ENCODE measurements around the gene SLC5A8. TPM values are rescaled to one million over a fixed set of nuclear protein-coding genes. Genes with fewer than 3 reads are reported as not detected.

Gene SLC5A8
- total RNA-seq, 1 experiment from 2014 or later = not detected

- Histone ChIP-seq H3K9ac (ENCODE audit: low read length) (no peak overlapping the region), H3K4me1 (ENCODE audit: insufficient read depth, low read length) (no peaks in the 10 kb centered on the region), H4K20me1 (ENCODE audit: low read length) (no peaks in the 10 kb centered on the region), H3K4me2 (ENCODE audit: low read length) (no peak overlapping the region), H3K27me3 (ENCODE audit: low read length) (peaks cover 38% of the 10 kb centered on the region), H3K36me3 (ENCODE audit: low read depth, low read length) (no peaks in the 10 kb centered on the region), H3K4me3 (ENCODE audit: low read length) (no peak overlapping the region), H3K9me3 (ENCODE audit: low read length) (no peaks in the 10 kb centered on the region), H3K9me2 (replicated peaks; ENCODE audit: low read length) (no peaks in the 10 kb centered on the region), H3K79me2 (ENCODE audit: low read length) (no peaks in the 10 kb centered on the region), H3F3A (ENCODE audit: low read length, unreplicated experiment) (no peaks in the 10 kb centered on the region), H3K27ac (ENCODE audit: low read length) (no peak overlapping the region), H2AFZ (ENCODE audit: low read length) (no peak overlapping the region)
- no TSS peak for BruUV-seq (replicated peaks)
- TF ChIP-seq EZH2 (IDR thresholded peaks at IDR 0.05; ENCODE audit: low read length, unreplicated experiment) (no peak), EZH2phosphoT487 (IDR thresholded peaks at IDR 0.05; ENCODE audit: borderline replicate concordance, low read length) (no peak)
- TF ChIP-seq, protein P1, sequence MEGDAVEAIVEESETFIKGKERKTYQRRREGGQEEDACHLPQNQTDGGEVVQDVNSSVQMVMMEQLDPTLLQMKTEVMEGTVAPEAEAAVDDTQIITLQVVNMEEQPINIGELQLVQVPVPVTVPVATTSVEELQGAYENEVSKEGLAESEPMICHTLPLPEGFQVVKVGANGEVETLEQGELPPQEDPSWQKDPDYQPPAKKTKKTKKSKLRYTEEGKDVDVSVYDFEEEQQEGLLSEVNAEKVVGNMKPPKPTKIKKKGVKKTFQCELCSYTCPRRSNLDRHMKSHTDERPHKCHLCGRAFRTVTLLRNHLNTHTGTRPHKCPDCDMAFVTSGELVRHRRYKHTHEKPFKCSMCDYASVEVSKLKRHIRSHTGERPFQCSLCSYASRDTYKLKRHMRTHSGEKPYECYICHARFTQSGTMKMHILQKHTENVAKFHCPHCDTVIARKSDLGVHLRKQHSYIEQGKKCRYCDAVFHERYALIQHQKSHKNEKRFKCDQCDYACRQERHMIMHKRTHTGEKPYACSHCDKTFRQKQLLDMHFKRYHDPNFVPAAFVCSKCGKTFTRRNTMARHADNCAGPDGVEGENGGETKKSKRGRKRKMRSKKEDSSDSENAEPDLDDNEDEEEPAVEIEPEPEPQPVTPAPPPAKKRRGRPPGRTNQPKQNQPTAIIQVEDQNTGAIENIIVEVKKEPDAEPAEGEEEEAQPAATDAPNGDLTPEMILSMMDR (conservative IDR thresholded peaks at IDR 0.05; ENCODE audit: low read depth, low read length) = no peak
- ATAC-seq (no peak), DNase-seq (no peak)
- intact Hi-C loops (cut with micrococcal nuclease) = no loop called here
- CTCF ChIA-PET = no interaction called here
- POLR2A ChIA-PET (ENCODE audit: unreplicated experiment) = no interaction called here
Measured at GRCh38 chr12:101186291-101186690, 23.7 kb downstream of the SLC5A8 start.

- Histone ChIP-seq H4K20me1 (ENCODE audit: low read length) (no peaks in the 10 kb centered on the region), H3K4me2 (ENCODE audit: low read length) (no peak overlapping the region), H3K4me3 (ENCODE audit: low read length) (no peak overlapping the region), H3K9me2 (replicated peaks; ENCODE audit: low read length) (no peaks in the 10 kb centered on the region), H3K27ac (ENCODE audit: low read length) (no peak overlapping the region), H3K36me3 (ENCODE audit: low read depth, low read length) (no peaks in the 10 kb centered on the region), H3F3A (ENCODE audit: low read length, unreplicated experiment) (no peaks in the 10 kb centered on the region), H3K9ac (ENCODE audit: low read length) (no peak overlapping the region), H3K27me3 (ENCODE audit: low read length) (peaks cover 29% of the 10 kb centered on the region), H2AFZ (ENCODE audit: low read length) (no peak overlapping the region), H3K79me2 (ENCODE audit: low read length) (no peaks in the 10 kb centered on the region), H3K4me1 (ENCODE audit: insufficient read depth, low read length) (no peaks in the 10 kb centered on the region), H3K9me3 (ENCODE audit: low read length) (no peaks in the 10 kb centered on the region)
- intact Hi-C loops (cut with micrococcal nuclease) = no loop called here
- DNase-seq (no peak), ATAC-seq (no peak)
- ChIA-PET POLR2A (ENCODE audit: unreplicated experiment) (no interaction called here), CTCF (no interaction called here)
- TF ChIP-seq, protein P1 (conservative IDR thresholded peaks at IDR 0.05; ENCODE audit: low read depth, low read length) = no peak
- TF ChIP-seq EZH2 (IDR thresholded peaks at IDR 0.05; ENCODE audit: low read length, unreplicated experiment) (no peak), EZH2phosphoT487 (IDR thresholded peaks at IDR 0.05; ENCODE audit: borderline replicate concordance, low read length) (no peak)
- no TSS peak for BruUV-seq (replicated peaks)
Measured at GRCh38 chr12:101181776-101182175, 28.3 kb downstream of the SLC5A8 start.

DNA sequence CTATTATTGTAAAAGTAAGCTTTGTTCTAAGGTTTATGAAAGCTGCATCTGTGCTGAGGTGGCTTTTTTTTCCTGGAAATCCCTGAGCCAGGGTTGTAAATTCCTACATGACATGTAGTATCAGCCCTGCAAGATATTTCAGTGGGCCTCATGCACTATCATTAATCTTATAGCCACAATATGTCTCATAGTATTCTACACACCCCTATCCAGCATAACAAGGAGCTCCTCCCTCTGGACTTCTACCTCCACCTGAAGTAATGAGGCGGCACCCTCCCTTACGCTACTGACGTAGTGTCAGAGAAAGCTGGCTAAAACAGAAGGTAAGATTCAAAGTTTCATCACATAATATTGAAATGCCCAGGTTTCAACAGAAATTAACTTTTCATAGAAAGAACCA, 35.5 kb downstream of the SLC5A8 start:
- Histone ChIP-seq H3K27me3 (ENCODE audit: low read length) (no peaks in the 10 kb centered on the region), H3K4me1 (ENCODE audit: insufficient read depth, low read length) (no peaks in the 10 kb centered on the region), H2AFZ (ENCODE audit: low read length) (no peak overlapping the region), H3K79me2 (ENCODE audit: low read length) (no peaks in the 10 kb centered on the region), H3F3A (ENCODE audit: low read length, unreplicated experiment) (no peaks in the 10 kb centered on the region), H3K36me3 (ENCODE audit: low read depth, low read length) (no peaks in the 10 kb centered on the region), H3K4me3 (ENCODE audit: low read length) (no peak overlapping the region), H3K4me2 (ENCODE audit: low read length) (no peak overlapping the region), H4K20me1 (ENCODE audit: low read length) (no peaks in the 10 kb centered on the region), H3K9ac (ENCODE audit: low read length) (no peak overlapping the region), H3K9me3 (ENCODE audit: low read length) (no peaks in the 10 kb centered on the region), H3K9me2 (replicated peaks; ENCODE audit: low read length) (no peaks in the 10 kb centered on the region), H3K27ac (ENCODE audit: low read length) (no peak overlapping the region)
- ChIA-PET POLR2A (ENCODE audit: unreplicated experiment) (no interaction called here), CTCF (no interaction called here)
- DNase-seq = no peak
- intact Hi-C loops (cut with micrococcal nuclease) = no loop called here
- BruUV-seq (replicated peaks) = no TSS peak
- TF ChIP-seq EZH2 (IDR thresholded peaks at IDR 0.05; ENCODE audit: low read length, unreplicated experiment) (no peak), EZH2phosphoT487 (IDR thresholded peaks at IDR 0.05; ENCODE audit: borderline replicate concordance, low read length) (no peak)
- TF ChIP-seq, protein P1 (conservative IDR thresholded peaks at IDR 0.05; ENCODE audit: low read depth, low read length) = no peak
- ATAC-seq = no peak

Data from PC-3 (cell line).